Right hindlimb (tissue), 1 donor: ENCODE measurements around the gene TEFM.
"Not testable (repeated sequence)": the region's sequence is repeated elsewhere in the genome, so short reads cannot be mapped to it uniquely, and the experiment has no call there.

Experiments used
- DNase-seq: peaks from one replicate; pipeline ENCODE4 v3.0.0-alpha.2; 2018

TEFM gene

GRCh38 chr17:30920683-30921543 is 14.9 kb upstream of the TEFM start:
- DNase-seq = no peak

GRCh38 chr17:30920282-30920681 is 14.2 kb upstream of the TEFM start:
- DNase-seq = peak; percentile 30

DNA sequence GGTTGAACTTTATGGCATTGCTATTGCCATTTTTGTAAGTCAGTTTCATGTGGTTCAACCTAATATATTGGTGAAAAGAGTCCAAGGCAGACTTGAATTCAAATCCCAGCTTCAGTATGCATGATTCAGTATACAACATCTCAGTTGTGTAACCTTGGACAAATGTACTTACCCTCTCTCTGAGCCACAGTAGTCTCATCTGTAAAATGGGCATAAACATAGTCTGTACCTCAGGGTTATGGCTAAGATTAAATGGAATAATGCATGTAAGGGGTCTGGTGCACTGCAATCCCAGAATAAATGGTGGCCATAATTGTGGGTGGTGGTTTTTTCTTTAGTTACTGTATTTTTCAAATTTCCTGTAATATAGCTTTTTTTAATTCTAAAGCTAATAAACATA is 11.0 kb upstream of the TEFM start:
- DNase-seq = no peak

GRCh38 chr17:30915833-30916611 is 10.0 kb upstream of the TEFM start:
- no peak for DNase-seq

DNA sequence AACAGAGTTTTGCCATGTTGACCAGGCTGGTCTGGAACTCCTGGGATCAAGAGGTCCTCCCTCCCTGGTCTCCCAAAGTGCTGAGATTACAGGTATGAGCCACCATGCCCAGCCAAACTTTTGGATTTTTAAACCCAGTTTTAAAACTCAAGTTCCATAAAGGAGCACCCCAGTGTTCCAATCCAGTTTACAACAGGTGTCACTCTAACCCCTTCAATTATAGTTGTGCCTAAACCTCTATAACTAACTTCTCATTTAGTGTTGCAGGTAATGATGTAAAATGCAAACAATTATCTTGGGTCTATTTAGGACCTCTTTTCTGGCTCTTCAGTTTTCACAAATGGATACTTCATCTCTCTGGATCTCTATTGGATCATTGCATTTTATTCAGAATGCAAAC is 7.9 kb upstream of the TEFM start:
- DNase-seq = no peak

GRCh38 chr17:30910151-30910550 is 4.1 kb upstream of the TEFM start:
- DNase-seq = not testable (repeated sequence)

- DNase-seq = no peak
Measured at GRCh38 chr17:30908717-30909420, 2.8 kb upstream of the TEFM start.

- DNase-seq = peak; percentile 24
Measured at GRCh38 chr17:30905742-30906100, 317 bp downstream of the TEFM start.

DNA sequence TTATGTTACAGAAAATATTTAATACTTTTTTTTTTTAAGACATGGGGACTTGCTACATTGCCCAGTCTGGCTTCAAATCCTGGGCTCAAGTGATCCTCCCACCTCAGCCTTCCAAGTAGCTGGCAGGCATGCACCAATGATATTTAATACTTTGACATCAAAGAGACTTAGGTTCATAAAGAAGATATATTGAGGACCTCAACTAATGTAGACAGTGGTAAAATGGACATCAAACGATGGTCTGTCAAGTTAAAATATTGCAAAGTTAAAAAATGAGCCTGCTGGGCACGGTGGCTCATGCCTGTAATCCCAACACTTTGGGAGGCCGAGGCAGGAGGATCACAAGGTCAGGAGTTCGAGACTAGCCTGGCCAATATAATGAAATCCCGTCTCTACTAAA is 8.7 kb downstream of the TEFM start:
- no peak for DNase-seq

- DNase-seq = no peak
Measured at GRCh38 chr17:30894236-30894635, 11.8 kb downstream of the TEFM start.

- no peak for DNase-seq
Measured at GRCh38 chr17:30886187-30886586, 19.9 kb downstream of the TEFM start.

- no peak for DNase-seq
Measured at GRCh38 chr17:30869005-30869404, 37.0 kb downstream of the TEFM start.

DNA sequence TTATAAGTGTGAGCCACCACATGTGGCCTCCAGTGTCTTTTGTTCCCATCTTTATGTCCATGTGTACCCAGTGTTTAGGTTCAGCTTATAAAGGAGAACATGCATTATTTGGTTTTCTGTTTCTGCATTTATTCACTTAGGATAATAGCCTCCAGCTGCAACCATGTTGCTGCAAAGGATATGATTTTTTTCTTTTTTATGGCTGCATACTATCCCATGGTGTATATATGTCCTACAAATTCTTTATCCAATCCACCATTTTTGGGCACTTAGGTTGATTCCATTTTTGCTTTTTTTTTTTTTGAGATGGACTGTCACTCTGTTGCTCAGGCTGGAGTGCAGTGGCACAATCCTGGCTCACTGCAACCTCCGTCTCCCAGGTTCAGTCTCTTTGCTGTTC is 41.4 kb downstream of the TEFM start:
- DNase-seq = no peak

DNA sequence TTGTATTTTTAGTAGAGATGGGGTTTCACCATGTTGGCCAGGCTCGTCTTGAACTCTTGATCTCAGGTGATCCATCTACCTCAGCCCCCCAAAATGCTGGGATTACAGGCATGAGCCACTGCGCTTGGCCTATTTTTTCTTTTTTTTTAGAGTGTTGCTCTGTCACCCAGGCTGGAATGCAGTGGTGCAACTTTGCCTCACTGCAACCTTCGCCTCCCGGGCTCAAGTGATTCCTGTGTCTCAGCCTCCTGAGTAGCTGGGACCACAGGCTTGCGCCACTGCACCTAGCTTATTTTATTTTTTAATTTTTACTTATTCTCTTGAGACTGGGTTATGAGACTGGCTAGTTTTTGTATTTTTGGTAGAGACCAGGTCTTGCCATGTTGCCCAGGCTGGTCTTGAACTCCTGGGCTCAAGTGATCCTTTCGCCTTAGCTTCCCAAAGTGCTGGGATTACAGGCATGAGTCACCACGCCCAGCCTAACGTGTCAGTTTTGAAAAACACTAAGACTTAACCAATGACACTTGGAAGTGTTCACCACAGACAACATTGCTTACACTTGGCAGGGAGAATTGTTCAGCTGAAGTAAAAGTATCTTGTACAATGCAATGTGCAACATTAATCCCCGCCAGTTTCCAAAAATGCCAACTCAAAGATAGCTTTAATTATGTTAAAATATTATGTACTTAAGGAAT is 47.3 kb downstream of the TEFM start:
- DNase-seq = no peak

- no peak for DNase-seq
Measured at GRCh38 chr17:30854146-30854545, 51.9 kb downstream of the TEFM start.
